Measurements from ENCODE around the gene LEMD3.

Gene LEMD3

DNA sequence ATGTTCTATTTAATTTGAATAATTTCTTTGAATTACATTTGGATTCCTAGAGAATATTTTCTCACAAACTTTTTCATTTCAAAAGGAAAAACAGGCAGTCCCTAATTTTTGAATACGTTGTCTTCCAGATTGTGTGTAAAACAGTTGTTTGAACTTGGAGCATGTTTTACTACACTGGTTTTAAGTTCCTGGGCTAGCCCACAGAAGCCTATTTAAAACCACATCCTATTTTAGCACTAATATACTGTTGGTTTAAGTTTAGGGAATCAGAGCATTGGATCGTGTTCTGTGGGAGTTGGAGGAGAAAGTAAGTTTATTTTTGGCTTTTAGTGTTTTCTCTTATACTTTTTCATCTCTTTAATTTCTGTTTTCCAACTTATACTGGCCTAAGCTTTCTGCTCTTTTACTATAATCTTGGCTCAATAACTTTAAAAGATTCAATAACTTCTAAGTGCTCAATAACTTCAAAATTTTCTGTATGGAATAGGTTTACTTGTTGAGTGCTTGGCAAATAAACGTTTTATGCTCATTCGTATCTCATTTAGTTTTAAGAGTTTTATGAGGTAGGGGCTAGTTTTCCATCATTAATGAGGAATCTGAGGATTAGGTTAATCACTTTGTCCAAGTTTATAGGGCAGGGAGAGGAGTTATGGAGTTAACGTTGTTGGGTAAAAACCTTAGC is 14.9 kb downstream of the LEMD3 start:
- Histone ChIP-seq H3K27me3 (ENCODE audit: control insufficient read depth, low read length) (no peaks in the 10 kb centered on the region), H3K4me3 (ENCODE audit: low read length) (no peak overlapping the region), H3K4me2 (ENCODE audit: low read length) (no peak overlapping the region), H3K9me2 (replicated peaks; ENCODE audit: control insufficient read depth, low read length) (no peaks in the 10 kb centered on the region), H3K27ac (ENCODE audit: low read depth, low read length) (no peak overlapping the region), H4K20me1 (ENCODE audit: control insufficient read depth, insufficient read depth, low read depth, low read length) (peaks cover 8% of the 10 kb centered on the region), H3F3A (ENCODE audit: control insufficient read depth, insufficient read depth) (no peaks in the 10 kb centered on the region), H3K36me3 (ENCODE audit: control insufficient read depth, low read length) (peaks cover 53% of the 10 kb centered on the region), H3K9me3 (ENCODE audit: control insufficient read depth, insufficient read depth, low read length) (no peaks in the 10 kb centered on the region), H3K79me2 (ENCODE audit: control insufficient read depth, low read length) (peaks cover 87% of the 10 kb centered on the region), H3K4me1 (ENCODE audit: control insufficient read depth, low read length) (peaks cover 11% of the 10 kb centered on the region)
- no peak for TF ChIP-seq EZH2phosphoT487 (IDR thresholded peaks at IDR 0.05; ENCODE audit: borderline replicate concordance, low read length)
- TF ChIP-seq, protein P1, sequence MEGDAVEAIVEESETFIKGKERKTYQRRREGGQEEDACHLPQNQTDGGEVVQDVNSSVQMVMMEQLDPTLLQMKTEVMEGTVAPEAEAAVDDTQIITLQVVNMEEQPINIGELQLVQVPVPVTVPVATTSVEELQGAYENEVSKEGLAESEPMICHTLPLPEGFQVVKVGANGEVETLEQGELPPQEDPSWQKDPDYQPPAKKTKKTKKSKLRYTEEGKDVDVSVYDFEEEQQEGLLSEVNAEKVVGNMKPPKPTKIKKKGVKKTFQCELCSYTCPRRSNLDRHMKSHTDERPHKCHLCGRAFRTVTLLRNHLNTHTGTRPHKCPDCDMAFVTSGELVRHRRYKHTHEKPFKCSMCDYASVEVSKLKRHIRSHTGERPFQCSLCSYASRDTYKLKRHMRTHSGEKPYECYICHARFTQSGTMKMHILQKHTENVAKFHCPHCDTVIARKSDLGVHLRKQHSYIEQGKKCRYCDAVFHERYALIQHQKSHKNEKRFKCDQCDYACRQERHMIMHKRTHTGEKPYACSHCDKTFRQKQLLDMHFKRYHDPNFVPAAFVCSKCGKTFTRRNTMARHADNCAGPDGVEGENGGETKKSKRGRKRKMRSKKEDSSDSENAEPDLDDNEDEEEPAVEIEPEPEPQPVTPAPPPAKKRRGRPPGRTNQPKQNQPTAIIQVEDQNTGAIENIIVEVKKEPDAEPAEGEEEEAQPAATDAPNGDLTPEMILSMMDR (IDR thresholded peaks at IDR 0.05; ENCODE audit: low read depth, low read length, poor library complexity, severe bottlenecking) = no peak

DNA sequence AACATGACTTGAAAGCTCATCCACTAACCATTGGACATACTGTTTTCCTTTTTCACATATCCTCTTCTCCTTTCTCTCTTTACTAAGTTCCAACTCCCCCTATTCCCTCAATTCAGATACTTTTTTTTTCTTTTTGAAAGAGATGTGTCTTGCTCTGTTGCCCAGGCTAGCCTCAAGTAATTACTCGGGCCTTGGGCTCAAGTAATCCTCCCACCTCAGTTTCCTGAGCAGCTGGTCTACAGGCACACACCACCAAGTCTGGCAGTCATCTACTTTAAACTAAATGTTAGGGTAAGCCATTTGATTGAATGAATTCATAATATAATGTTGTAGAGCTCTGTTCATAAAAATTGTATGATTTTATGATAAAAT is 15.5 kb downstream of the LEMD3 start:
- H3K36me3 ChIP-seq (ENCODE audit: control insufficient read depth, low read length) = peaks cover 56% of the 10 kb centered on the region
- H3K4me2 ChIP-seq (ENCODE audit: low read length) = no peak overlapping the region
- TF ChIP-seq, protein P1 (IDR thresholded peaks at IDR 0.05; ENCODE audit: low read depth, low read length, poor library complexity, severe bottlenecking) = no peak
- TF ChIP-seq EZH2phosphoT487 (IDR thresholded peaks at IDR 0.05; ENCODE audit: borderline replicate concordance, low read length) = no peak
- H3K4me1 ChIP-seq (ENCODE audit: control insufficient read depth, low read length) = peaks cover 11% of the 10 kb centered on the region
- H4K20me1 ChIP-seq (ENCODE audit: control insufficient read depth, insufficient read depth, low read depth, low read length) = peaks cover 11% of the 10 kb centered on the region
- no peak overlapping the region for H3K4me3 ChIP-seq (ENCODE audit: low read length)
- no peaks in the 10 kb centered on the region for H3K27me3 ChIP-seq (ENCODE audit: control insufficient read depth, low read length)
- no peaks in the 10 kb centered on the region for H3K9me2 ChIP-seq (replicated peaks; ENCODE audit: control insufficient read depth, low read length)
- H3F3A ChIP-seq (ENCODE audit: control insufficient read depth, insufficient read depth) = no peaks in the 10 kb centered on the region
- no peaks in the 10 kb centered on the region for H3K9me3 ChIP-seq (ENCODE audit: control insufficient read depth, insufficient read depth, low read length)
- peaks cover 92% of the 10 kb centered on the region for H3K79me2 ChIP-seq (ENCODE audit: control insufficient read depth, low read length)
- H3K27ac ChIP-seq (ENCODE audit: low read depth, low read length) = no peak overlapping the region

DNA sequence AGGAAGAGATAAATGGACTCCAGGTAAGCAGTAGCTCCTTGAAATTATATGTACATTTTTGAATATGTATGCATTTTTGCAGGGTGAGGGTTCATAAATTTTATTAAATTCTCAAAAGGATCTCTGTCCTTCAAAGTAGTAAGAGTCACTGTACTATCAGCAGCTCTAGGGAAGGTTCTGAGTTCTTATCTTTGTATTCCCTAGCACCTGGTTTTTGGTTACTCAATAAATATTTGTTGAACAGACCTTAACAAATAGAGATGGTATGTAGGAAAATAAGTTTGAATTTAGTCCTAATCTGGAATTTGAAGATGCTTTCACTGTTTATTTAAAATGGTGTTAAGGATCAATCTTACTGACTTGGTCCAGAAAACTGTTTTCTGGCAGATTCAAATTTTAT is 18.3 kb downstream of the LEMD3 start:
- no peak overlapping the region for H3K4me3 ChIP-seq (ENCODE audit: low read length)
- H3F3A ChIP-seq (ENCODE audit: control insufficient read depth, insufficient read depth) = no peaks in the 10 kb centered on the region
- H3K4me1 ChIP-seq (ENCODE audit: control insufficient read depth, low read length) = peaks cover 11% of the 10 kb centered on the region
- peaks cover 4% of the 10 kb centered on the region for H4K20me1 ChIP-seq (ENCODE audit: control insufficient read depth, insufficient read depth, low read depth, low read length)
- H3K9me2 ChIP-seq (replicated peaks; ENCODE audit: control insufficient read depth, low read length) = no peaks in the 10 kb centered on the region
- peaks cover 33% of the 10 kb centered on the region for H3K36me3 ChIP-seq (ENCODE audit: control insufficient read depth, low read length)
- no peaks in the 10 kb centered on the region for H3K9me3 ChIP-seq (ENCODE audit: control insufficient read depth, insufficient read depth, low read length)
- H3K79me2 ChIP-seq (ENCODE audit: control insufficient read depth, low read length) = peaks cover 93% of the 10 kb centered on the region
- no peak overlapping the region for H3K27ac ChIP-seq (ENCODE audit: low read depth, low read length)
- no peak overlapping the region for H3K4me2 ChIP-seq (ENCODE audit: low read length)
- H3K27me3 ChIP-seq (ENCODE audit: control insufficient read depth, low read length) = no peaks in the 10 kb centered on the region
- no peak for TF ChIP-seq EZH2phosphoT487 (IDR thresholded peaks at IDR 0.05; ENCODE audit: borderline replicate concordance, low read length)
- TF ChIP-seq, protein P1 (IDR thresholded peaks at IDR 0.05; ENCODE audit: low read depth, low read length, poor library complexity, severe bottlenecking) = no peak

Measured in DOHH2 (cell line).